HUES48 (cell line): ENCODE data around the gene NCOA3.

Experiments used
- H3K27ac ChIP-seq: one replicate; pipeline ENCODE4 v1.7.0; 2013; ENCODE audit warnings: low read depth, low read length, inconsistent platforms
- H3K27me3 ChIP-seq: 2 replicates; pipeline ENCODE4 v1.6.1; 2013; ENCODE audit warnings: mild to moderate bottlenecking, low read length; ENCODE audit not compliant: control insufficient read depth, insufficient read depth
- H3K36me3 ChIP-seq: 2 replicates; pipeline ENCODE4 v1.6.1; 2013; ENCODE audit warnings: low read length; ENCODE audit not compliant: control insufficient read depth, insufficient read depth
- H3K4me1 ChIP-seq: 2 replicates; pipeline ENCODE4 v1.6.1; 2013; ENCODE audit warnings: mild to moderate bottlenecking, low read length; ENCODE audit not compliant: control insufficient read depth, insufficient read depth
- H3K4me3 ChIP-seq: 2 replicates; pipeline ENCODE4 v1.5.1; 2013; ENCODE audit warnings: mild to moderate bottlenecking, low read depth, low read length
- H3K9ac ChIP-seq: 2 replicates; pipeline ENCODE4 v1.6.1; 2013; ENCODE audit warnings: mild to moderate bottlenecking, low read depth, low read length, moderate library complexity
- H3K9me3 ChIP-seq: 2 replicates; pipeline ENCODE4 v1.6.1; 2013; ENCODE audit warnings: low read length; ENCODE audit not compliant: control insufficient read depth, insufficient read depth

Gene NCOA3

DNA sequence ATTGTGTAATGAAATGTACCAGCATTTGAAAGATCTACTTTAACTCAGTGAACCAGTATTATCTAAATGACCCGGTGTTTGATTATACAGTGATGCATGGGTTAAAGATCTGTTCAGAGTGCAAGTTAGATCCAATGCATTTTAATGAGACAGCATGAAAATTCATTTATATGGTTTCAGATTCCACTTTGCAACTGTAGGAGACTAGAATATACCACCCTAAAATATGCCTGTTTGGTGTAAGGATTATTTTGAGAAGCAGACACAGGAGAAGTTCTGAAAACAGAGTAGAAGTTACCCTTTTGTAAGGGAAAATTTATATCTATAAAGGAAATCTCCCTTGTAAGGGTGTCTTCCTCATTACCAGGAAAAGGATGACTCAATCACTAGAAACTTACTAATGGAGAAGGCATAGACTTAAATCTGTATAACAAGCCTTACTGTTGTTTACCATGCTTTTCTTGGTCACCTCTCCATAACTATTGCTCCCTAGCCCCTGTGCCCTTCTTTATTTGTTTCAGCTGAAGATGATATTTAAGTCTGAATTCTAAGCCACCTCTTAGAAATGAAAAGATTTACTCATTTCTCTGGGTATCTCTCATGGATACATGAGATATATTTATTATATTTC is 105.4 kb downstream of the NCOA3 start:
- H3K36me3 ChIP-seq = no peaks in the 10 kb centered on the region
- H3K27ac ChIP-seq = no peak overlapping the region
- H3K27me3 ChIP-seq = no peaks in the 10 kb centered on the region
- no peaks in the 10 kb centered on the region for H3K9me3 ChIP-seq
- no peak overlapping the region for H3K9ac ChIP-seq
- H3K4me1 ChIP-seq = no peaks in the 10 kb centered on the region; the same call in 1 of the 2 replicates
- H3K4me3 ChIP-seq = no peak overlapping the region

DNA sequence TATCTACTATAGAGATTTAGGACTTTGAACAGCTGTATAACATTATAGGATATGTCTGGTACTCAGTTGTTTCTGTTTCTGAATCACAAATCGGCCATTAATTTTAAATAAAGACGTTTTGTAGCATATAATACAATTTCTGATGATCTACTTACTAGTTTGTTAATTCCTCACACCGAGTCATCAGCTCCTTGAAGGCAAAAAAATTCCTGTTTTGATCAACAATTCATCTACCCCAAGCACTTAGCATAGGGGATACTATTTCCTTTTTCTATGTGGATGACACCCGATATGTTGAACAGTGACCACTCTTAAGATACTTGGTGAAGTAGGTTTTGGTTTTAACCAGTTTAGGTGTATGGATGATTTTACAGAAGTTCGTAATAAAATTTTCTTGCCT is 107.3 kb downstream of the NCOA3 start:
- Histone ChIP-seq H3K27ac (no peak overlapping the region), H3K4me3 (no peak overlapping the region), H3K4me1 (no peaks in the 10 kb centered on the region), H3K9me3 (no peaks in the 10 kb centered on the region), H3K36me3 (no peaks in the 10 kb centered on the region), H3K9ac (no peak overlapping the region), H3K27me3 (no peaks in the 10 kb centered on the region)

DNA sequence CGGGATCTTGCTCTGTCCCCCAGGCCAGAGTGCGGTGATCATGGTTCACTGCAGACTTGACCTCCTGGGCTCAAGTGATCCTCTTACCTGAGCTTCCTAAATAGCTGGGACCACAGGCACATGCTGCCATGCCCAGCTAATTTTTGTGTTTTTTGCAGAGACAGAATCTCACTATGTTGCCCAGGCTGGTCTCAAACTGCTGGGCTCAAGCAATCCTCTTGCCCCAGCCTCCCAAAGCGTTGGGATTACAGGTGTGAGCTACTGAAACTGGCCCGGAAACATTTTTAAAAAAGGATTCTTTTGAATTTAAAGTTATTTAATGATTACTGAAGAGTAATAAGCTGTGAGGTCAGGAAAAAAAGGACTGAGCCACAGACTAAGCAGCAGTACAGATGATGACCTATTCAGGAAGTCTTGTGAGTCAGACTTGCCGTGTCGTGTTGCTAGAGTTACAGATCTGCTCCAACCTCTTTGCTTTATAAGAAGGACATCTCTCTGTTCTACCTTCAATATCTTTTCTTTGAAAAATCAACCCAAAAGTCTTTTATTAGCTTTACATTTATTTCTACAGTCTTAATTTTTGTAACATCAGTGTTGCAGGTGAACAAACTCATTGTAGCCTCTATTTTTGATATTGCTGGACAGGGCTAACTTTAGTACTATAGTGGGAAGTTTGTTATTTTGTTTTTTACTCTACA is 108.7 kb downstream of the NCOA3 start:
- no peak overlapping the region for H3K27ac ChIP-seq
- no peaks in the 10 kb centered on the region for H3K36me3 ChIP-seq
- H3K4me1 ChIP-seq = no peaks in the 10 kb centered on the region
- no peaks in the 10 kb centered on the region for H3K27me3 ChIP-seq
- H3K9ac ChIP-seq = no peak overlapping the region
- no peaks in the 10 kb centered on the region for H3K9me3 ChIP-seq
- H3K4me3 ChIP-seq = no peak overlapping the region

DNA sequence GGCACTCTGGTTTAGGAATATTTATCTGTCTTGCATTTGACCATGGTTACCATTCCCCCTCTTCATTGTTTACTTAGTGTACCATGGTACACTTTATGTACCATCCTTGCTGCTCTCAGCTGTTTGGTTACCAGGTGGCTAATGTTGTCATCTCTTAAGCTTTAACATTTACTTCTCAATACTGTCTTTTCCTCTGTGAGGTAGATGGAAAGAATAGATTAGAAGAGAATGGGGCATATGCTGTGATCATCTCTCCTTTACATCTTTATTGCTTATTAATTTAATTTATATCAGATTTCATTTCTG is 109.2 kb downstream of the NCOA3 start:
- H3K9me3 ChIP-seq = no peaks in the 10 kb centered on the region
- H3K27me3 ChIP-seq = no peaks in the 10 kb centered on the region
- no peak overlapping the region for H3K4me3 ChIP-seq
- H3K4me1 ChIP-seq = no peaks in the 10 kb centered on the region
- no peaks in the 10 kb centered on the region for H3K36me3 ChIP-seq
- no peak overlapping the region for H3K9ac ChIP-seq
- H3K27ac ChIP-seq = no peak overlapping the region

DNA sequence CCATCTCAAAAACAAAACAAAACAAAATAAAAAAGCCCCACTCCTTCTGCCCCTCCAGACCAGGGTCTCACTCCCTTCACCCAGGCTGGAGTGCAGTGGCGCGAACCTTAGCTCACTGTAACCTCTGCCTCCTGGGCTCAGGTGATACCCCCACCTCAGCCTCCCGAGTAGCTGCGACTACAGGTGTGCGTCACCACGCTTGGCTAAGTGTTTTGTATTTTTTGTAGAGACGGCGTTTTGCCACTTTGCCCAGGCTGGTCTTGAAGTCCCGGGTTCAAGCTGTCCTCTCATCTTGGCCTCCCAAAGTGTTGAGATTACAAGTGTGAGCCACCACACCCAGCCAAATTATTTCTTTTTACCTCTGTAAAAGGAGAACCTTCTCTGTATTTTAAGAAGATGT is 110.1 kb downstream of the NCOA3 start:
- Histone ChIP-seq H3K36me3 (no peaks in the 10 kb centered on the region), H3K27ac (no peak overlapping the region), H3K4me1 (no peaks in the 10 kb centered on the region), H3K9me3 (no peaks in the 10 kb centered on the region), H3K27me3 (no peaks in the 10 kb centered on the region), H3K9ac (no peak overlapping the region), H3K4me3 (no peak overlapping the region)

DNA sequence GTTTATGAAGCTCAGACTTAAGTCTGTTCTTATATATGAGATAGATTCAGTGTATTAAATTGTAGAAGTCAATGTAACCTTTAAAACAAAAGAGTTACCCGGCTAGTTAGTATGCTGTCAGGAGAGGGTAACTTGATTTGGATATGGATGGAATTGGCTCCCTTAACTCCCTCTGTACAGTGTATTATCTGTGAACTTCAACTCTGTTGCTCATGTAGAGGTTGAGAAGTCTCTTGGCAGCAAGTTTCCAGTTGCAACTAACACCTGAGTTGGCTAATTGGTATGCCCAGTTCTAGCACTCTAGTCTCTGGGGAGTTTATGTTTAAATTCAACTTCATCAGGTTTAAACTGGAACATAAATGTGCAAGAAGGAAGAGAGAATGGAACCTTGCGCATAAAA is 111.0 kb downstream of the NCOA3 start:
- H3K27ac ChIP-seq = no peak overlapping the region

DNA sequence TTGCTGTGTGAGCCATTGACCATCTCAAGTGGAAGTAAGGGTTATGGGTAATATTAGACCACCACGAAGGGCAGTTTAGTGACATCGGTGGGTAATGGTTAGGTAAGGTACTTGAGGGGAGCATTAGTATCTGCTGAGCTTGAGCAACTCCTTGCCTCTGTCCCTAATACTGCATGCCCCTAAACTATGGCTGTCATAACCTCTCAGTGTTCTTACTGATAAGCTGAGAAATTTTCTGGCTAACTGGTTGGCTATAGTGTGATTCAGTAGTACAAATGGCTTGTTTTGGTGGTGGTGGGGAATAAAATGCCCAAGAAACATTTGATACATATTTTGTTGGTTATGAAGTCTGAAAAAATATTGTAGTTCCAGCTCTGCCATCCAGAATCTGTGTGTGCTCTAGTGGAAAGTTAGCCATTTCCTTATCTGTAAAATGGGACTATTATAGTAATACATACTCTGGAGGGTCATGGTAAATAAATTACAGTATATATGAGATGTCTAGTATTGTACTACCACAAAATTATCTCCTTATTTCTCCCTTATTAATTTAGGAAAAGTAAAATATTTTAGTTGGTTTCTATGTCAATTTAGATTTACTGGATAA is 113.1 kb downstream of the NCOA3 start:
- Histone ChIP-seq H3K36me3 (no peaks in the 10 kb centered on the region), H3K9ac (no peak overlapping the region), H3K27ac (no peak overlapping the region), H3K4me3 (no peak overlapping the region), H3K4me1 (no peaks in the 10 kb centered on the region), H3K27me3 (no peaks in the 10 kb centered on the region), H3K9me3 (no peaks in the 10 kb centered on the region)

More for the DNA sequence above, 111.0 kb downstream of the NCOA3 start:
- no peaks in the 10 kb centered on the region for H3K9me3 ChIP-seq
- no peak overlapping the region for H3K4me3 ChIP-seq
- H3K9ac ChIP-seq = no peak overlapping the region
- H3K36me3 ChIP-seq = no peaks in the 10 kb centered on the region
- H3K27me3 ChIP-seq = no peaks in the 10 kb centered on the region
- H3K4me1 ChIP-seq = no peaks in the 10 kb centered on the region

DNA sequence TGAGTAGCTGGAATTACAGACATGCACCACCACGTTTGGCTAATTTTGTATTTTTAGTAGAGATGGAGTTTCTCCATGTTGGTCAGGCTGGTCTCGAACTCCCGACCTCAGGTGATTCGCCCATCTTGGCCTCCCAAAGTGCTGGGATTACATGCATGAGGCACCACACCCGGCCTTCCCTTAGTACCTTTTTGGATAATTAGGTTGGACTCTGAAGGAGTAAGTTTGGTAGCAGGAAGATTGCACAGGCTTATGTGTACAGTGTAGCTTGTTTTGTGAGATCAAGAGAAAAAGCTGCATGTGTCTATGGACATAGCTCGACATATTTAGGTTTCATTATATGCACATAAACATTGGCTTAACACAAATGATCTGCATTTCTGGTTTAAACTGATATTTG is 116.8 kb downstream of the NCOA3 start:
- no peak overlapping the region for H3K9ac ChIP-seq
- H3K36me3 ChIP-seq = 0 out of 2 replicates have a peak, but pooled peaks cover 3% of the 10 kb centered on the region
- H3K4me3 ChIP-seq = no peak overlapping the region
- no peaks in the 10 kb centered on the region for H3K27me3 ChIP-seq
- H3K4me1 ChIP-seq = no peaks in the 10 kb centered on the region
- no peaks in the 10 kb centered on the region for H3K9me3 ChIP-seq
- no peak overlapping the region for H3K27ac ChIP-seq

DNA sequence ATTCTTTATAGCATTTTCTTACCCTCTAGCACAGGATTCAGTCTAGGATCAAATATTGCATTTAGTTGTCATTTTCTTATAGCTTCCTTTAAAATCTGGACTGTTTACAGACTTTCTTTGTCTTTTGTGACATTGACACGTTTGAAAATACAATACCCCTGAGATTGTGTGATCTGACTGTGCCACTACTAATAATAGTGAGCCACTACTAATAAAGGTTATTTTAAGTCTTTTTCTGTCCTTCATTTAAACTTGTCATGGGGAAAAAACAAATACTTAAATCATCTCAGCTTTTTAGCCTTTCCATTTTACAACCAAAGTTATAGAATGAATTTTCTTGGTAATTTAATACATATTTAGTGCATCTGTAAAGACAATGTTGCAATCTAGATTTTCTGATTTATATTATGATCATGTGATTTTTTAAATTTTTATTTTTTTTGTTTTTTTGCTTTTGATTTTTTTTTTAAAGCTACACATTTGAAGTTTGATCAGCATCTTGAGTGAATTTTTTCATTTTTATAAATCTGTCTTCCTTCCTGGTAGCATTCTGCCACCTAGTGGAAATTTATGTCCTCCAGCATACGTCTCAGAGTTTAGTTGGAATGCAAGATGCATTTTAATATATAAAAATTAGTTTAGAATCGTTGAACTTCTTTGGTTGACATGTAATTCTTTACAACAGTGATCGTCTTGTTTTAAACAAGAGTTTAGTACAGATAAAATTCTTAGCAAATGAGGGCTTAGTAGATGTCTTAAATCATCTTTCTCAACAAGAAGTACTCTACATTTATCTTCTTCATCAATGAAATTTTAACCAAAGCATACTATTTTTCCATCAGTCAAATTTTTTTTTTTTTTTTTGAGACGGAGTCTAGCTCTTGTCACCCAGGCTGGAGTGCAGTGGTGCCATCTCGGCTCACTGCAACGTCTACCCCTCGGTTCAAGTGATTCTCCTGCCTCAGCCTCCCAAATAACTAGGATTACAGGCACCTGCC is 119.4 kb downstream of the NCOA3 start:
- Histone ChIP-seq H3K9ac (no peak overlapping the region), H3K27ac (no peak overlapping the region), H3K27me3 (no peaks in the 10 kb centered on the region), H3K9me3 (no peaks in the 10 kb centered on the region), H3K4me1 (no peaks in the 10 kb centered on the region), H3K4me3 (no peak overlapping the region), H3K36me3 (peaks cover 18% of the 10 kb centered on the region)

DNA sequence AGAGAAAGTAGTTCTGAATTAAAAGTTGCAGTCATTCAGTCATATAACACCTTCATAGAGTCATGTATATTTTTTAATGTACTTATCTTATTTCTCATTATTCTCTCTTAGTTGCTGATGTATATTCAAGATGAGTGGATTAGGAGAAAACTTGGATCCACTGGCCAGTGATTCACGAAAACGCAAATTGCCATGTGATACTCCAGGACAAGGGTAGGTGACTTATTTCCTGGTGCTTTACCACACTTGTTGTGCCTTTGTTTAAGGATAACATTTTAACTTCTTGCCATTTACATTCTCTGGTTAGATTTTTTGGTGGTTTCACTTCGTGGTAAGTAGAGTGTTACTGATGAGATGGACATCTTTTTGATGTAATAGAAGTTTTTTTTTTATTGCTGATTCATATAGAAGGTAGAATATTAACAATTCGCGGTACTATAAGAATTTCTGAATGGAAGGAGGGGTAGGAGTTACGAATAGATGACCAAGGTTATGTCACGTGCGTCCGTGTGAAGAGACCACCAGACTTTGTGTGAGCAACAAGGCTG is 120.5 kb downstream of the NCOA3 start:
- Histone ChIP-seq H3K4me1 (no peaks in the 10 kb centered on the region), H3K36me3 (peaks cover 27% of the 10 kb centered on the region), H3K27ac (no peak overlapping the region), H3K4me3 (no peak overlapping the region), H3K9ac (no peak overlapping the region), H3K9me3 (no peaks in the 10 kb centered on the region), H3K27me3 (no peaks in the 10 kb centered on the region)
